Prostate gland (tissue), 2 donors: ENCODE results near the gene MRPL58. TPM values are rescaled to one million over a fixed set of nuclear protein-coding genes. Genes with fewer than 3 reads are reported as not detected.

ENCODE experiments used
- DNase-seq: peaks from one replicate; pipeline ENCODE4 v3.0.0-alpha.2; 2019; ENCODE audit warnings: low spot score
- H3K27ac ChIP-seq, 2 donors: fragments of 200-600 bp; sonication (generic); 2 replicates each; pipeline ENCODE4 v1.5.1; 2017 to 2019
- H3K27me3 ChIP-seq: fragments of 200-600 bp; sonication (generic); replicated peaks from 2 replicates; pipeline ENCODE4 v1.5.1; 2019; ENCODE audit not compliant: insufficient read depth
- H3K36me3 ChIP-seq, 2 donors: fragments of 200-600 bp; sonication (generic); 1 replicate in 1 of 2; 2 replicates in 1 of 2; pipeline versions ENCODE4 v1.5.1 to v1.8.1; 2017 to 2019
- H3K4me1 ChIP-seq: fragments of 200-600 bp; sonication (generic); replicated peaks from 2 replicates; pipeline ENCODE4 v1.5.1; 2019
- H3K4me3 ChIP-seq, 2 donors: fragments of 200-600 bp; sonication (generic); 2 replicates each; pipeline ENCODE4 v1.5.1; 2017 to 2019
- H3K9me3 ChIP-seq: fragments of 200-600 bp; sonication (generic); 2 replicates; pipeline ENCODE4 v1.5.1; 2017
- POLR2A ChIP-seq: fragments of 450-650 bp; IDR thresholded peaks from one replicate; pipeline ENCODE4 v1.6.1; 2016; ENCODE audit warnings: antibody characterized with exemption, mild to moderate bottlenecking
- POLR2AphosphoS5 ChIP-seq: sonication (generic); formaldehyde crosslinking; IDR thresholded peaks from one replicate; pipeline ENCODE4 v1.6.1; 2017; ENCODE audit warnings: antibody characterized with exemption
- WGBS: methylation state at CpG from one replicate; pipeline ENCODE4 v1.1.5; 2018; 5-methylcytosine and 5-hydroxymethylcytosine counted together
- intact Hi-C: fragments of 100-400 bp; cut with DNase I; formaldehyde crosslinking; loops from one replicate; pipeline ENCODE4 v1.14.2; 2022
- total RNA-seq, 2 donors: library from RNA; depleted of rRNA; stranded (reverse); fragments of >200 nt; gene quantifications; one replicate each; pipeline ENCODE4 v1.1.0, GENCODE V29; 2016
- TF ChIP-seq, protein P1 (sequence below), 4 experiments: fragments of 200-600 bp in 2 of 4; fragments of 450-650 bp in 2 of 4; sonication (generic) in 2 of 4; IDR thresholded peaks; 1 replicate in 3 of 4; 2 replicates in 1 of 4; pipeline ENCODE4 v1.5.1; 2016 to 2019; ENCODE audit warnings: antibody characterized with exemption in 4 of 4, mild to moderate bottlenecking in 2 of 4, moderate library complexity in 2 of 4

The MRPL58 gene
- total RNA-seq, 2 donors from 2014 or later: 28.4 to 73.8 TPM

DNA sequence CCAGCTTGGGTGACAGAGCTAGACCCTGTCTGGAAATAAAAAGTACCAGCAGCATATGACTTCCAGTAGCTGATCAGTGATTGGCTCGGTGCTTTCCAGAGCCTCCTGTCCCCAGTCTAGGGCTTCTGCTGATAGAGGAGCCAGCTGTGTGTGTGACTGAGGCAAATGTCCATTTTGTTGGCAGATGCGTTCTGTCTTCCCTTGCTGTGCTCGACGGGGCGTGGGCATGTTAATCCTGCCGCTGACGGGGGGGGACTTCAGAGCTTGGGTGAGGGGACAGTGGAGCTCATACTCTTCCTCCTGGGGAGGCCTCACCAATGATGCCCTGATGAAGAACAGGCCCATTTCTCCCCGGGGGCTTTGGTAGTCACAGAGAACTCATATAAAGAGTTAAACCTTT lies 49.1 kb downstream of the MRPL58 start:
- intact Hi-C loops: no loop called here
- no peaks in the 10 kb centered on the region for H3K27me3 ChIP-seq
- H3K4me1 ChIP-seq: no peaks in the 10 kb centered on the region
- WGBS: 82% methylated on average over 8 of the region's 8 CpGs
- H3K36me3 ChIP-seq: peaks cover 6 to 15% of the 10 kb centered on the region in 2 donors
- H3K4me3 ChIP-seq: no peak overlapping the region
- TF ChIP-seq, protein P1, sequence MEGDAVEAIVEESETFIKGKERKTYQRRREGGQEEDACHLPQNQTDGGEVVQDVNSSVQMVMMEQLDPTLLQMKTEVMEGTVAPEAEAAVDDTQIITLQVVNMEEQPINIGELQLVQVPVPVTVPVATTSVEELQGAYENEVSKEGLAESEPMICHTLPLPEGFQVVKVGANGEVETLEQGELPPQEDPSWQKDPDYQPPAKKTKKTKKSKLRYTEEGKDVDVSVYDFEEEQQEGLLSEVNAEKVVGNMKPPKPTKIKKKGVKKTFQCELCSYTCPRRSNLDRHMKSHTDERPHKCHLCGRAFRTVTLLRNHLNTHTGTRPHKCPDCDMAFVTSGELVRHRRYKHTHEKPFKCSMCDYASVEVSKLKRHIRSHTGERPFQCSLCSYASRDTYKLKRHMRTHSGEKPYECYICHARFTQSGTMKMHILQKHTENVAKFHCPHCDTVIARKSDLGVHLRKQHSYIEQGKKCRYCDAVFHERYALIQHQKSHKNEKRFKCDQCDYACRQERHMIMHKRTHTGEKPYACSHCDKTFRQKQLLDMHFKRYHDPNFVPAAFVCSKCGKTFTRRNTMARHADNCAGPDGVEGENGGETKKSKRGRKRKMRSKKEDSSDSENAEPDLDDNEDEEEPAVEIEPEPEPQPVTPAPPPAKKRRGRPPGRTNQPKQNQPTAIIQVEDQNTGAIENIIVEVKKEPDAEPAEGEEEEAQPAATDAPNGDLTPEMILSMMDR (IDR thresholded peaks at IDR 0.05): no peak
- TF ChIP-seq POLR2A (no peak), POLR2AphosphoS5 (no peak)
- no peak for DNase-seq
- H3K27ac ChIP-seq: no peak overlapping the region
- H3K9me3 ChIP-seq: no peaks in the 10 kb centered on the region

DNA sequence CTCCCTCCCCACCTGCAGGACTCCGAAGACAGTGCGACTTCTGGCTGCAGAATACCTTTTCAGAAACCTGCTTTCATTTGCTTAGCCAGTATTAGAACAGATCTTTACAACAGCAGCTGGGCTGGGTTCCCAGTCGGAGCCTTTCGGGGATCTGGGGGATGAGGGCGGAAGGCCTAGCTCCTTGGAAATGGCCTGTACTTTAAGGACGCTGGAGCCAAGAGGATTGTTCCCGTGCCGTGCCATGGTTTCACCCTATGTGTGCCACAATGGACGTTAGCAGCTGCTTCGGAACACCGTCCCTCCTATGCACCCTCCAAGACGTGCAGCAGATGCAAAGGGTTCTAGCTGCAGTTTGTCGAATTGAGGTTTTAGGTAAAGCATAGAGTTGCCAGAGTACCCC lies 50.7 kb downstream of the MRPL58 start:
- H3K27me3 ChIP-seq: no peaks in the 10 kb centered on the region
- intact Hi-C loops: no loop called here
- peaks cover 6 to 15% of the 10 kb centered on the region in 2 donors for H3K36me3 ChIP-seq

DNA sequence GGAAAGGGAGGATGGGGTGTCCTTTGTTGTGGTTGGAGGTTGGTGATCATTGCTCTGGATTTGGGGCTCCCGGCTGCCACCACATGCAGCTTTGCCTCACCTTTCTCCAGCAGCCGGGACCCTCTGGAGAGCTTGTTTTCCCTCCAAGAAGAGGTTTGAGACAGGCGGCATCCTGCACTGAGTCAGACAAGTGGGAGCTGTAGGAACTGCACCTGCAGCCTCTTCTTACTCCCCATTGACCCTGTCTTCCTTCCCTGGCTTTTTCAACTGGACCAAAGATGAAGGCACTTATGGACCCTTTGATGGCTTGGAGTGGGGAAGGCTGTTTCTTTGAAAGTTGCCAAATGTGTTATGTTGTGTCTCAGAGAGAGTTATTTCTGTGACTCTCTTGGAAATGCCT lies 51.2 kb downstream of the MRPL58 start:
- WGBS: 88% methylated on average over 3 of the region's 3 CpGs
- DNase-seq: no peak
- H3K9me3 ChIP-seq: no peaks in the 10 kb centered on the region
- TF ChIP-seq POLR2A: no peak
- TF ChIP-seq, protein P1 (IDR thresholded peaks at IDR 0.05): no peak
- no peak for TF ChIP-seq POLR2AphosphoS5
- H3K4me1 ChIP-seq: no peaks in the 10 kb centered on the region
- H3K27ac ChIP-seq: no peak overlapping the region
- H3K27me3 ChIP-seq: no peaks in the 10 kb centered on the region
- no peak overlapping the region for H3K4me3 ChIP-seq
- intact Hi-C loops: no loop called here
- H3K36me3 ChIP-seq: peaks cover 6 to 15% of the 10 kb centered on the region in 2 donors

More for the DNA sequence above, 50.7 kb downstream of the MRPL58 start:
- Histone ChIP-seq H3K9me3 (no peaks in the 10 kb centered on the region), H3K27ac (no peak overlapping the region), H3K4me1 (no peaks in the 10 kb centered on the region), H3K4me3 (no peak overlapping the region)
- TF ChIP-seq, protein P1 (IDR thresholded peaks at IDR 0.05): no peak
- TF ChIP-seq POLR2A: no peak
- TF ChIP-seq POLR2AphosphoS5: no peak
- 84% methylated on average over 13 of the region's 13 CpGs for WGBS
- DNase-seq: no peak

DNA sequence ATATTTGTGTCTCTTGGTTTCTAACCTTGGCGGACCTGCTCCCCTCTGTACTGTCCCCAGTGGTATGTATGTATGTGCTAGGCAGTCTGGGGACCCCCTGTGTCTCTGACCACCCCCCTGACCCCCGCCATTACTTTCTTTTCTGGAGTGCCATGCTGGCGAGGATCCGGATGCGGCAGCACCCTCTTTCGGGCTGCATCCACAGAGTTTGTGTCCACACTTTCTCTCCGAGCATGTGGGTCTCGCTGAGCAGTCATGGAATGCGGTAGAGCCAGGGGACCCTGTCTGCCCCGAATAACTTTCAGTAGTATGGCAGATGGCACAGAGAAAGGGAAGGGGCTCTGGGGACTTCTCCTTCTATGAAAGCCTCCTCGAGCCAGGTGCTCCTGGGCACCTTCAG lies 51.6 kb downstream of the MRPL58 start:
- H3K9me3 ChIP-seq: no peaks in the 10 kb centered on the region
- H3K4me3 ChIP-seq: no peak overlapping the region
- TF ChIP-seq, protein P1 (IDR thresholded peaks at IDR 0.05): no peak
- TF ChIP-seq POLR2AphosphoS5 (no peak), POLR2A (no peak)
- H3K36me3 ChIP-seq: peaks cover 6 to 15% of the 10 kb centered on the region in 2 donors
- no peak for DNase-seq
- H3K27ac ChIP-seq: no peak overlapping the region
- 91% methylated on average over 11 of the region's 11 CpGs for WGBS
- H3K27me3 ChIP-seq: no peaks in the 10 kb centered on the region
- intact Hi-C loops: no loop called here
- H3K4me1 ChIP-seq: no peaks in the 10 kb centered on the region

DNA sequence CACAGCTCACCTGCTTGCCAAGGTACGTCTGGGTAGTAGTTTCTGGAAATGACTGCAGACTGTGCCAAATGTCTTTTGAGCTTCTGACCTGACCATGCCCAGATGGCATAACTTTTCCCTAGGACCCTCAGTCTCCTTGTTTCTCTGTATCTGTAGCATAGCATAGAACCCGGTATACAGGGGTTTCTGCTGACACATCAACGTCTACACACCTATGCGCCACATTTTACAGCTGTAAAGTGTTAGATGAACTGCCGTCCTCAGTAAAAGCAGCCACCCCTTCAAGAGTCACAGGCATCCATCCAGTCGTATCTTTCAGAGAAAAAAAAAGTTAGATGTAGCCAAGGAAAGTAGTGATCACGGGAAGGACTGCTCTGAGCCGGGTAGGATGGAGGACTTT lies 52.0 kb downstream of the MRPL58 start:
- 78% methylated on average over 8 of the region's 8 CpGs for WGBS
- TF ChIP-seq, protein P1 (IDR thresholded peaks at IDR 0.05): no peak
- TF ChIP-seq POLR2AphosphoS5: no peak
- no peak for TF ChIP-seq POLR2A
- Histone ChIP-seq H3K27ac (no peak overlapping the region), H3K27me3 (no peaks in the 10 kb centered on the region), H3K4me3 (no peak overlapping the region), H3K9me3 (no peaks in the 10 kb centered on the region), H3K4me1 (no peaks in the 10 kb centered on the region), H3K36me3 (peaks cover 6 to 15% of the 10 kb centered on the region in 2 donors)
- intact Hi-C loops: no loop called here
- DNase-seq: no peak
